Colonic mucosa (tissue), 4 donors: ENCODE measurements around the gene SUPV3L1. TPM values are rescaled to one million over a fixed set of nuclear protein-coding genes. Genes with fewer than 3 reads are reported as not detected.

ENCODE experiments used
- DNase-seq: peaks from one replicate; pipeline ENCODE4 v3.0.0-alpha.2; 2020
- H3K27ac ChIP-seq: fragments of 200-600 bp; one replicate; pipeline ENCODE4 v1.8.0; 2021
- H3K27me3 ChIP-seq: fragments of 200-600 bp; one replicate; pipeline ENCODE4 v1.8.0; 2021
- H3K36me3 ChIP-seq: fragments of 200-600 bp; one replicate; pipeline ENCODE4 v1.8.0; 2021
- H3K4me1 ChIP-seq: fragments of 200-600 bp; one replicate; pipeline ENCODE4 v1.8.0; 2021; ENCODE audit warnings: mild to moderate bottlenecking
- H3K4me3 ChIP-seq: fragments of 200-600 bp; one replicate; pipeline ENCODE4 v1.8.0; 2021
- H3K9ac ChIP-seq, 2 donors: one replicate each; pipeline ENCODE4 v1.7.0; 2013; ENCODE audit warnings: control low read depth in 2 of 2, low read depth in 2 of 2, low read length in 2 of 2
- H3K9me3 ChIP-seq: fragments of 200-600 bp; one replicate; pipeline ENCODE4 v1.8.0; 2021
- intact Hi-C: fragments of 100-400 bp; cut with DNase I; formaldehyde crosslinking; loops from one replicate; pipeline ENCODE4 v1.14.1; 2022
- total RNA-seq, 2 donors: library from RNA; stranded (reverse); fragmentation: NEBNext Ultra II Directional in 1 of 2; extraction: Animal tissue kit (Norgen Biotek cat#: 25700) in 1 of 2; gene quantifications; one replicate each; pipeline ENCODE4 v1.2.1, GENCODE V29; 2021
- TF ChIP-seq, protein P1 (sequence below): fragments of 200-600 bp; IDR thresholded peaks from one replicate; pipeline ENCODE4 v1.8.0; 2022; ENCODE audit warnings: antibody characterized with exemption, mild to moderate bottlenecking
- donor health status: healthy.
- donor health status: DM: no; HTN: no; CAD: no.
- donor health status: DM: no; HTN: no; CAD: no.

SUPV3L1 gene
- total RNA-seq, 2 donors from 2014 or later, result 26.8 to 35.3 TPM

DNA sequence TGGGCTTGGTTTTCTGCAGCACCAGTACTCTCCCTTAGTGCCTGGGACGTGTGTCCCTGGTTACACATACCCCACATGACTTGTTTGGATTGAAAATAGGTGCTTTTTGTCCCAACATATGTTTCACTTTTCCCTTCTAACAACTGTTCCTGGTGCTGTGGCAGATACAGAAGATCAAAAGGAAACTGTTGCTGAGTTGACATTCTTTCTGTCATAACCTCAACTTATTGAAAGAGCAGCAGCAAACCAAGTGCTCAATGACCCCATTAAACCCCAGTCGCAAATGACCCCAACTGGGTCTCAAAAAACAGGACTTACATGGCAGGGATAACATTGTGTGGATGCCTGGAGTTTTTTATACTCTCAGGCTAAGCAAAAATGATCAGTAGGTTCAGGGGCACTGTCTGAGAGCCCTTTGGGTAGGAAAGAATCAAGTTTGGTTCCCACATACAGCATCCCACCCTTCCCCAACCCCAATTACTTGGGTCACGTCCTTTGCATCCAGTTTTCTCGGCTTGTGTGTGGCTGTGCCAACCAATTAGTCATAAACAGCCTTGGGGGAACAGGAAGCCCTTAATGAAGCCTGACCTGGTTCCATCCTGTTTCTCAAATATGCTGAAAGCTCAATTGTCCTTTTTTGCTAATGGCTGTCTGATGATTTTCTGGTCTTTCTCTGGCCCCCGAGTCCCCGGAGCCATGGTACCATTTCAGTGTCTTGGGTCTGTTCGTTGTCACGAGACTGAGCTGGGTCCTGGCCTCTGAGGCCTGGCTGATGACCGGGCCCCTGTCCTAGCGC lies 45.0 kb downstream of the SUPV3L1 start:
- Histone ChIP-seq H3K9ac (peak overlapping the region in 1 of 2 donors; percentile 65), H3K27ac (peak overlapping the region; percentile 86), H3K9me3 (no peaks in the 10 kb centered on the region), H3K36me3 (no peaks in the 10 kb centered on the region), H3K4me3 (no peak overlapping the region), H3K4me1 (peaks cover 13% of the 10 kb centered on the region), H3K27me3 (no peaks in the 10 kb centered on the region)
- TF ChIP-seq, protein P1, sequence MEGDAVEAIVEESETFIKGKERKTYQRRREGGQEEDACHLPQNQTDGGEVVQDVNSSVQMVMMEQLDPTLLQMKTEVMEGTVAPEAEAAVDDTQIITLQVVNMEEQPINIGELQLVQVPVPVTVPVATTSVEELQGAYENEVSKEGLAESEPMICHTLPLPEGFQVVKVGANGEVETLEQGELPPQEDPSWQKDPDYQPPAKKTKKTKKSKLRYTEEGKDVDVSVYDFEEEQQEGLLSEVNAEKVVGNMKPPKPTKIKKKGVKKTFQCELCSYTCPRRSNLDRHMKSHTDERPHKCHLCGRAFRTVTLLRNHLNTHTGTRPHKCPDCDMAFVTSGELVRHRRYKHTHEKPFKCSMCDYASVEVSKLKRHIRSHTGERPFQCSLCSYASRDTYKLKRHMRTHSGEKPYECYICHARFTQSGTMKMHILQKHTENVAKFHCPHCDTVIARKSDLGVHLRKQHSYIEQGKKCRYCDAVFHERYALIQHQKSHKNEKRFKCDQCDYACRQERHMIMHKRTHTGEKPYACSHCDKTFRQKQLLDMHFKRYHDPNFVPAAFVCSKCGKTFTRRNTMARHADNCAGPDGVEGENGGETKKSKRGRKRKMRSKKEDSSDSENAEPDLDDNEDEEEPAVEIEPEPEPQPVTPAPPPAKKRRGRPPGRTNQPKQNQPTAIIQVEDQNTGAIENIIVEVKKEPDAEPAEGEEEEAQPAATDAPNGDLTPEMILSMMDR, result no peak
- intact Hi-C loops, result no loop called here
- no peak for DNase-seq

DNA sequence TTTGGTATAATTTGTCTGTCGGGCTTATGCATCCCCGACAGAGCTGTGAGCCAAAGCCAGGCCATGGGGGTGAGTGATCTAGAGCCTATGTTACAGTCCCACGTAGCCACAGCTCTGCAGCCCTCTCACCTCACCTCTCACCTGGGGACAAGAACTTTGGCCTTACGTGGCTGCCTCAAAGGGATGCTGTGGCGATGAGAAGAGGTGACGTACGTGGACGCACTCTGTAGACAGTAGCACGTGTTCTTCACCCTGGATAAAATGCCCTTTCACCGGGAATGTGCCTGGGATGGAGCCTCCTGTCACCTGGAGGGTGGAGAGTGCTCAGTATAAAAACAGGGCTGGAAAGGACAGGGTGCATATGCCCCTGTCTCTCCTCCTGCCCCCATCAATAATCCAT lies 45.6 kb downstream of the SUPV3L1 start:
- H3K4me1 ChIP-seq, result peaks cover 15% of the 10 kb centered on the region
- peak overlapping the region; percentile 86 for H3K27ac ChIP-seq
- no peak for DNase-seq

GRCh38 chr10:69226919-69227450 lies 47.0 kb downstream of the SUPV3L1 start:
- intact Hi-C loops, result no loop called here
- no peak overlapping the region for H3K4me3 ChIP-seq
- peaks cover 15% of the 10 kb centered on the region for H3K4me1 ChIP-seq
- no peaks in the 10 kb centered on the region for H3K36me3 ChIP-seq
- no peaks in the 10 kb centered on the region for H3K9me3 ChIP-seq
- DNase-seq, result no peak
- TF ChIP-seq, protein P1, result no peak
- no peaks in the 10 kb centered on the region for H3K27me3 ChIP-seq
- no peak overlapping the region for H3K9ac ChIP-seq
- no peak overlapping the region for H3K27ac ChIP-seq

More for the DNA sequence above, 45.6 kb downstream of the SUPV3L1 start:
- Histone ChIP-seq H3K9ac (peak overlapping the region in 1 of 2 donors; percentile 31), H3K4me3 (no peak overlapping the region), H3K27me3 (no peaks in the 10 kb centered on the region), H3K9me3 (no peaks in the 10 kb centered on the region), H3K36me3 (no peaks in the 10 kb centered on the region)
- TF ChIP-seq, protein P1, result no peak
- intact Hi-C loops, result no loop called here

- H3K9me3 ChIP-seq, result no peaks in the 10 kb centered on the region
- H3K4me1 ChIP-seq, result peaks cover 15% of the 10 kb centered on the region
- no peaks in the 10 kb centered on the region for H3K36me3 ChIP-seq
- no peak overlapping the region for H3K9ac ChIP-seq
- no peak for DNase-seq
- H3K27me3 ChIP-seq, result no peaks in the 10 kb centered on the region
- TF ChIP-seq, protein P1, result no peak
- H3K4me3 ChIP-seq, result no peak overlapping the region
- H3K27ac ChIP-seq, result no peak overlapping the region
- intact Hi-C loops, result no loop called here
Measured at GRCh38 chr10:69228151-69228550, 48.1 kb downstream of the SUPV3L1 start.

DNA sequence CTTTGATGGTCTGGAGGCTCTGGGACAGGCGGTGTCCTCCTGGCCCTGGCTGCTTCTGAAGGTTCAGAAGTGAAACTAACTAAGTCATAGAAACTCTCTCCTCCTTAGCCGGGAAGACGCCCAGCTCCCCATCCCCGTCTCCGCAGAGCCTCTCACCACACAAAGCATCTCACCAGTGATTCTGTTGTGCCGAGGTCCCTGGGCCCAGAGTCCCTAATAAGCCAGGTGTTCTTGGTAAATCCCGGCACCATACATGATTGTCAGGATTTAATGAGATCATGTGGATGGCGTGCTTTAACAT lies 49.5 kb downstream of the SUPV3L1 start:
- Histone ChIP-seq H3K9me3 (no peaks in the 10 kb centered on the region), H3K27ac (peak overlapping the region; percentile 77), H3K4me3 (no peak overlapping the region), H3K4me1 (peaks cover 15% of the 10 kb centered on the region), H3K36me3 (no peaks in the 10 kb centered on the region), H3K27me3 (no peaks in the 10 kb centered on the region), H3K9ac (peak overlapping the region in 1 of 2 donors; percentile 7)
- intact Hi-C loops, result no loop called here
- DNase-seq, result no peak
- TF ChIP-seq, protein P1, result no peak
